HL-60 (cell line): ENCODE results near the gene SLC30A3.

Experiments
- CTCF ChIP-seq: IDR thresholded peaks from one replicate; pipeline ENCODE4 v1.5.1; 2011; ENCODE audit warnings: low read length, control low read depth, inconsistent platforms; ENCODE audit not compliant: insufficient read depth
- POLR2AphosphoS5 ChIP-seq: IDR thresholded peaks from 2 replicates; pipeline ENCODE4 v1.6.1; 2012; ENCODE audit warnings: low read depth
- REST ChIP-seq: IDR thresholded peaks from 2 replicates; pipeline ENCODE4 v1.6.1; 2012; ENCODE audit warnings: low read depth; ENCODE audit not compliant: insufficient replicate concordance
- SPI1 ChIP-seq: IDR thresholded peaks from 2 replicates; pipeline ENCODE4 v1.6.1; 2012; ENCODE audit warnings: low read depth, mild to moderate bottlenecking, borderline replicate concordance

- TF ChIP-seq CTCF (no peak), SPI1 (no peak), REST (no peak), POLR2AphosphoS5 (no peak)
Observed at GRCh38 chr2:27203741-27204140, 59.1 kb downstream of the SLC30A3 start.
